GM15510 (cell line): ENCODE data around the gene MADD.

Experiments
- POLR2A ChIP-seq: IDR thresholded peaks from 3 replicates; pipeline ENCODE4 v1.6.1; 2011; ENCODE audit warnings: borderline replicate concordance; ENCODE audit not compliant: insufficient read length; ENCODE audit errors: extremely low read depth

The MADD gene

DNA sequence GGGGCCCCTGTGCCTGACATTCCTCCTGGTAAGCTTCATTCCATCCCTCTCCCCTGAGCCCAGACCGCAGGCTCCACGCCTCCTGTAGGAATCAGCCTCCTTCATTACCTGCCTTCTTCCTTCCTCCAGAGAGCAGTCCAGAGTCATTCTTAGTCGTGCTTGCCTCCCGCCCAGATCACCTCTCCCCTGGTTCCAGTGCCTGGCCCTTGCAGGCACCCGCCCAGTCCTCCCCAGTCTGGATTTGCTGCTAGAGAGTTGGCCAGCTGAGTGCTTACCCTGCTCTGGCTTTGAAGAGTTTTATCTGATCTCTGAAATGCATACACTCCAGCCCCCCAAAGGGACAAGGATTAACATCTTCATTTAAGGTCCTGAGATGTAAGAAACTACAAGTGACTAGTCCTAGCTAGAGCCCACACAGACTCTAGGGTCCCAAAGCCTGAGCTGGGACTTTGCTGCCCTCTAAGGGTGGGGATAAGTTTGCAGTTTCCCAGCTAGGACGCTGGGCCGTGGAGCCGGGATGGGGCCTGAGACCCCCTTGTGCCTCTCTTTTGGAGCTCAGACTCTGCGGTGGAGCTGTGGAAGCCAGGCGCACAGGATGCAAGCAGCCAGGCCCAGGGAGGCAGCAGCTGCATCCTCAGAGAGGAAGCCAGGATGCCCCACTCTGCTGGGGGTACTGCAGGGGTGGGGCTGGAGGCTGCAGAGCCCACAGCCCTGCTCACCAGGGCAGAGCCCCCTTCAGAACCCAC, 10.5 kb upstream of the MADD start:
- no peak for TF ChIP-seq POLR2A

DNA sequence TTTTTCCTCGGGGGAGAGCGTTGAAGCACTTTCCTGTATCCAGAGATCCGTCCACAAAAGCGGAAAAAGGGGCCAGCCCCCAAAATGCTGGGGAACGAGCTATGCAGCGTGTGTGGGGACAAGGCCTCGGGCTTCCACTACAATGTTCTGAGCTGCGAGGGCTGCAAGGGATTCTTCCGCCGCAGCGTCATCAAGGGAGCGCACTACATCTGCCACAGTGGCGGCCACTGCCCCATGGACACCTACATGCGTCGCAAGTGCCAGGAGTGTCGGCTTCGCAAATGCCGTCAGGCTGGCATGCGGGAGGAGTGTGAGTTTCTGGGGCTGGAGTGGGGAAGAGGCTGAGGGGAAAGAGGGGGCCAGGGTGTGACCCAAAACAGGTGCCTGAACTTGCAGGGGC, 9.6 kb upstream of the MADD start:
- no peak for TF ChIP-seq POLR2A

DNA sequence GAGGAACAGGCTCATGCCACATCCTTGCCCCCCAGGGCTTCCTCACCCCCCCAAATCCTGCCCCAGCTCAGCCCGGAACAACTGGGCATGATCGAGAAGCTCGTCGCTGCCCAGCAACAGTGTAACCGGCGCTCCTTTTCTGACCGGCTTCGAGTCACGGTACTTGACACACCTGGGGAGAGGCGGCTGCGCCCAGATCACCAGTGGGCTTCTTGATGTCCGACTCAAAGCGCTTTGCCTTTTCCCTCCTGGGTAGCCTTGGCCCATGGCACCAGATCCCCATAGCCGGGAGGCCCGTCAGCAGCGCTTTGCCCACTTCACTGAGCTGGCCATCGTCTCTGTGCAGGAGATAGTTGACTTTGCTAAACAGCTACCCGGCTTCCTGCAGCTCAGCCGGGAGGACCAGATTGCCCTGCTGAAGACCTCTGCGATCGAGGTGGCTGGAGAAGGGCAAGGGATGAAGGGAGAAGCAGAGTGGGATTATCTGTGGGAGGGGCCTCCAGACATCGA, 8.6 kb upstream of the MADD start:
- TF ChIP-seq POLR2A: no peak

DNA sequence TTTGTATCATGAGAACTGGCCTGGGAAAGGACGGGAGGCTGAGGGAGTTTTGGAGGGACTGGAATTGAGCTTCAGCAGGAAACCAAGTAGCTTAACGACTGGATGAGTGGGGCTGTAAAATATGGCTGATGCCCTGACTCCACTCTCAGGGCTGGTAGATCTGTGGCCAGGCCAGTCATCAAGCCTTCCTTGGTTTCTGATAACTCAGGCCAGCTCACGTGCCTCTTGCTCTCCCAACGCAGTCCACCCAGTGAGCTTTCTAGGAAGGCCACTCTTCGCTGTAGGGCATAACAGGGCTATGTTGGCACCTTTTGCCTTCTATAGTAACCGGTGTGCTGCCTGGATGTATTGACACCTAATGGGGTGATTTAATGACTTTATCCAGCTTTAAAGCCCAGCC, 5.8 kb upstream of the MADD start:
- no peak for TF ChIP-seq POLR2A

DNA sequence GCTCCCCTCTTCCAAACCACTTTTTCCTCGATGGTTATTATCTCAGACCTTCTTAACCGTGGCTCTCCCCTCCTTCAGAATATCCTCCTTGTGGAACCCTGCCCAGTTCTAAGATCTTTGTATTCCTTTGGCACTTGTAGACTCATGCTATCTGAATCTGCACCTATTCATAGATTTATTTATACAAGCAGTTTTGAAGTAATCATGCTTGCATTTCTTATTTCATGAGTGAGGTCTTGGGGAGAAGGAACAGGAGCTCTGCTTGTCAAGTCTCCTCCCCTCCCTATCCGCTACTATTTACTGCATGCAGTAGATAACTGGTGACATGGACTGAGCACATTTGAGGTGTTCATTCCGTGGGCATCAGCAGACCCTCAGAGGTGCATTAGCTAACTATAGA, 5.4 kb upstream of the MADD start:
- TF ChIP-seq POLR2A: no peak

DNA sequence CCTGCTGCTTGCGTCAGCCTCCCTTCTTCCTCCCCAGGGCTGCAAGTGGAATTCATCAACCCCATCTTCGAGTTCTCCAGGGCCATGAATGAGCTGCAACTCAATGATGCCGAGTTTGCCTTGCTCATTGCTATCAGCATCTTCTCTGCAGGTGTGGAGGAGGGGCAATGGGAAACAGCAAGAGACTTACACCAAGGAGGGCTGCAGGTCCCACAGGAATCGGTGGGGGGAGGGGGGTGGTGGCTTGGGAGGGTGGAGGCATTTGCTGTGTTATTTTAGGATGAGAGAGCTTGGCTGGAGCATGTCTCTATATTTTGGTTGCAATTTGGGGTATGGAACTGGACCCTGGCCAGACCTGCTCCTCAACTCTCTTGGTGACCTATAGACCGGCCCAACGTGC, 2.1 kb upstream of the MADD start:
- no peak for TF ChIP-seq POLR2A

DNA sequence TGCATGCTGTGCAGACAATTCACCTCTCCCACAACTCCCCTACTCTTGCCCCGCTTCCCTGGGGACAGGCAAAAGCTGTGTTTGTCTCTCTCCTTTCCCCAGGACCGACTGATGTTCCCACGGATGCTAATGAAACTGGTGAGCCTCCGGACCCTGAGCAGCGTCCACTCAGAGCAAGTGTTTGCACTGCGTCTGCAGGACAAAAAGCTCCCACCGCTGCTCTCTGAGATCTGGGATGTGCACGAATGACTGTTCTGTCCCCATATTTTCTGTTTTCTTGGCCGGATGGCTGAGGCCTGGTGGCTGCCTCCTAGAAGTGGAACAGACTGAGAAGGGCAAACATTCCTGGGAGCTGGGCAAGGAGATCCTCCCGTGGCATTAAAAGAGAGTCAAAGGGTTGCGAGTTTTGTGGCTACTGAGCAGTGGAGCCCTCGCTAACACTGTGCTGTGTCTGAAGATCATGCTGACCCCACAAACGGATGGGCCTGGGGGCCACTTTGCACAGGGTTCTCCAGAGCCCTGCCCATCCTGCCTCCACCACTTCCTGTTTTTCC, 1.4 kb upstream of the MADD start:
- no peak for TF ChIP-seq POLR2A

DNA sequence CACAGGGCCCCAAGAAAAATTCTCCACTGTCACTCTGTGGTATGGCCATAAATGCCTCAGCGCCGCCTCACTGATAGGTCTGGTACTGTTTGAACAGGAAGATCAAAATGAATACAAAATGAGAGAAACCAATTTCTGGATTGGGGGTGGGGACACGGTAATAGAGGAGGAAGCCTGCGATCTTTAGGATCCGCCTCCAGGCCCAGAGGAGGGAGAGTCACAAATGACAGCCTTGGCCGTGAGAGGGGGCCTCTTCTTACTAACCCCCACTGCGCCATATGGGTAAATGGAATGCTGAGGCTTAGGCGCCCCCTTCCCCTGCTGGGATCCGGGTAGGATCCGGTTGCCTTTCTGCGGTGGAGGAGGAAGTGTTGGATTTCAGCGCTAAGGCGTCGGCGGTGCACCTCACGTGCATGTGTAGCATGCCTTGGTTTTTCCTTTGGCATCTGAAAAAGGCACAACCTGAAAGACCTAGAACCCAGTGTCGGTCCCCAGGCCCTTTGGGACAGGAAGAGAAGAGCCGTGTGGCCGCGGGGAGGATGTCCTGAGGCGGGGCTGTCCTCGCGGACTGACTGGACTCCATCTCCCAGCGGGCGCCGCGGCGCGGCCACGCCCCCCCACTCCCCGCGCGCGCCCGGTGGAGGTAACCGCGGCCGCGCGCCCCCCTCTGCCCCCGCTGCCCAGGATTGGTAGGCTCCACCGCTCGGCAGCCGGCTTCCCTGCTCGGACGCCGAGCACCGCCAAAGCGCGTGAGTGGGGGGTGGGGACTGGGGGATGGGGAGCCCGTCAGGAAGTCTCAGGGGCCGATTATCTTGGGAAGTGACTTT, 718 bp upstream of the MADD start:
- no peak for TF ChIP-seq POLR2A

DNA sequence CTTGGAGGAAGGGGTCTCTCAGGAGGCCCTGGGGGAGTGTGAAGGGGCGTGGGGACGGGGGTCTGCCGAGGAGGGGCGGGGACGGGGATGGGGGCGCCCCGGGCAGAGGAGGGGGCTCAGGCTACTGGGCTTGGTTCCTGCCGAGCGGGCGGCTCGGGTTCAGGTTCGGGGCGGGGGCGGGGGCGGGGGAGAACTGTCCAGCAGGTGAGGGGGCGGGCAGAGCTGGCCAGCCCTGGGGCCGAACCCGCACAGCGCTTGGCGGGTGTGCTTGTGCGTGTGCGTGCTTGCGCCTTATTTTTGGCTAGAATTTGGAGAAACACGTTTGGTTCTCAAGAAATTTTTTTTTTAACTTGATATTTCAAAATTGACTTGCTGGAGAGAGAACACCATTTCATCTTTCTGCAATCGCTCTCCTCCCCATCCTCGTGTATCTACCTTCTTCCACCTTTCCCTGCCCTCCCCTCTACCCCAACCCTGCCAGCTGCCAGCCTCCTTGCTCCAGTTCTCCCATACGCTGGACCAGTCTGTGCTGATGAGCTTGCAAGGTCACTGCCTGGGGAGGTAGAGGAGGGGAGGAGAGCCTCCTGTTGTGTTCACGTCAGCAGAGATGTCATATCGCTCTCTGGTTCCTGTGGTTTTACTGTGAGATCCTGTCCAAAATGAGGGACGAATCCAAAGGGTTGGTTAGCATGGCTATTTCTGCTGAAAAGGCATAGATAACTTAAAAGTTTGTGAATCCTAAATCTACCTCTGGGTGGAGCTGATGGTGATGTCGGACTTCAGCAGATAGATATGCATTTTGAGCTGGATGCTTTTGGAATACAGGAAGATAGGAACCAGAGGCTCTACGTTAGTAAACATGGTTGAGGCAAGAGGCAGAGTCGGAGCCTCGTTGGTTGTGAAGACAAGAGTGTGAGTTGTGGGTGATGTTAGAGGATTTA, 668 bp downstream of the MADD start:
- no peak for TF ChIP-seq POLR2A

DNA sequence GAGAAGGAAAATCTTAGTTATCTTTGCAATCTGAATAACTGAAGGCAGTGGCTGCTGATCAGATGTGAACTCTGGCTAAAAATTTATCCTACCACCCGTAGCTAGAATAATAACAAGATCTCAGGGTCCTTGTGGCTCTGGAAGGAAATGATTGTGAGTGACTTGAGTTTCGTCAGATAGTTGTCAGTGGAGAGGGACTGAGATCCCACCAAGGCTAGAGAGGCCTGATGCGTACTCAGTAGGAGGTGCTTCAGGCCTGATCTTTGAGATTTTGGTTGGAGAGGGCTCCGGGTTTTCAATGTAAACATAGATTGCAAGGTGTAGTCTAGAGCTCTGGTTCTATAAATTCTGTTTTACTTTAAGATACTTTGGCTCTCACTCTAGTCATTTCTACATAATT, 1.4 kb downstream of the MADD start:
- TF ChIP-seq POLR2A: no peak

DNA sequence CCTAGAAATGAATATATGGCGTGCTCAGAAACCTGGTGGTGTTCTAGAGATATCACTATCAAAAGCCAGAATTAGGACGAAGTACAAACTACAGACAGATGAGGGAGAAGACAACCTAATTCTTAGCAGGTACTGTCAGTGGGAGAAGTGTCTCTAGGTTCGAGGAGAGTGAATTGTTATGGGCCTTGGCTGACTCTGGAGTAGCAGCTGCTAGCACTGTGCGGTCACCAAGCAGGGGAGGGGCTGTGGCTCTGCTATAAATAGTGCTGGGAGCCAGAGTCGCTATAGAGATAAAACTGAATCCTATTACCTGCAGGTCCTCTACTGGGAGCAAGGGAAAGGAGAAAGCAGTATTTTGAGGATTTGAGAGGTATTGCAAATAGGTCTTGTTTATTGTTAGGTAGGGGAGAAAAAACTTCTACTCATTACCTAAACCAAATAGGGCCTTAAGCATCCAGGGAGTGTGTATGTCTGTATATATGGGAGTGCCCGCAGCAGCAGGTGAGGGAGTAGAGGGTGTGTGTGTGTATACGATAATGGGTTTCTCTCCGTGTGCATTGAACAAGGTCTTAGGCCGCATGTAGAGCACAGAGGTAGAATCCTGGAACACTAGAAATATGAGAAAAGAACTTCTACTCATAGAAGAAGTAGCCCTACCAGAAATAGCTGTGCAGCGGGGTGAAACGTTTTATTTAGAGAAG, 2.2 kb downstream of the MADD start:
- no peak for TF ChIP-seq POLR2A

DNA sequence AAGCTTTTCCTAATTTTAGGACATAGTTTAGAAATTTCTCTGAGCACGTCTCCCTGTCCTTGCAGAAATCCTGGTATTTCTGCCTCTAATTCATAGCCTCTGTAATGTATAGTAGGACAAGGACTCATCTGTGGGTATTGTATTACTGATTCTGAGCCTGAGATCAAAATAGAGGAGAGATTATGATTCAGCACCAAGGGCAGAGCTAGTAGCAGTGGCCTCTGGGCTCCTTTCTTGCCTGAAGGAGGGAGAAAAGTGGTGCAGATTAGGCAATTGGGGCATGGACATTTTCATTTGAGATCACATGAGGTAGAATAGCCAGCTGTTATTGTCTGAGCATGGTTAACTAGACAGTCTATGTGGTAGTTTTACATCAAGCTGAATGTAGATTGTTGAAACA, 2.8 kb downstream of the MADD start:
- TF ChIP-seq POLR2A: no peak

DNA sequence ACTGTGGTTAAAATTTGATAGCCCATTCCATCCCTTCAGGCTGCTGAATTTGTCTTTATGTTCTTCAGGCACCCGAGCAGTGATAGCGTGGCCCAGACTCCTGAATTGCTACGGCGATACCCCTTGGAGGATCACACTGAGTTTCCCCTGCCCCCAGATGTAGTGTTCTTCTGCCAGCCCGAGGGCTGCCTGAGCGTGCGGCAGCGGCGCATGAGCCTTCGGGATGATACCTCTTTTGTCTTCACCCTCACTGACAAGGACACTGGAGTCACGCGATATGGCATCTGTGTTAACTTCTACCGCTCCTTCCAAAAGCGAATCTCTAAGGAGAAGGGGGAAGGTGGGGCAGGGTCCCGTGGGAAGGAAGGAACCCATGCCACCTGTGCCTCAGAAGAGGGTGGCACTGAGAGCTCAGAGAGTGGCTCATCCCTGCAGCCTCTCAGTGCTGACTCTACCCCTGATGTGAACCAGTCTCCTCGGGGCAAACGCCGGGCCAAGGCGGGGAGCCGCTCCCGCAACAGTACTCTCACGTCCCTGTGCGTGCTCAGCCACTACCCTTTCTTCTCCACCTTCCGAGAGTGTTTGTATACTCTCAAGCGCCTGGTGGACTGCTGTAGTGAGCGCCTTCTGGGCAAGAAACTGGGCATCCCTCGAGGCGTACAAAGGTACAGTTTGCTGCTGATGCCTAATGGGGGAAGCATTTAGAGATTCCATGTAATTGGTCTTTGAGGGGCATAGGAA, 4.7 kb downstream of the MADD start:
- TF ChIP-seq POLR2A: no peak

DNA sequence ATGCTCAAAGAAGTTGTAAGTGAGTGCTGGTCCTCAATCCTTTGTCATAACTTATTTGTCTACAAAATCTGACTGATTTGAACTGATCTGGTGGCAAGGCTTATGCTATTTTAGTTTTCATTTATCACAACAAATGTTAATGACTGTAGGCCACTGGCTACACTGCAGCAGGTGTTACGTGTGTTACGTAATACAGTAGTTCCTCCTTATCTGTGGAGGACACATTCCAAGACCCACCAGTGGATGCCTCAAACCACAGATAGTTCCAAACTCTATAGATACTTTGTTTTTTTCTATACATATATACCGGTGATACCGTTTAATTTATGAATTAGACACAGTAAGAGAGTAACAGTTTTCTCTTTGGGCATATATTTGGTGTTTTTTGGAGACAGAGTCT, 7.0 kb downstream of the MADD start:
- no peak for TF ChIP-seq POLR2A

DNA sequence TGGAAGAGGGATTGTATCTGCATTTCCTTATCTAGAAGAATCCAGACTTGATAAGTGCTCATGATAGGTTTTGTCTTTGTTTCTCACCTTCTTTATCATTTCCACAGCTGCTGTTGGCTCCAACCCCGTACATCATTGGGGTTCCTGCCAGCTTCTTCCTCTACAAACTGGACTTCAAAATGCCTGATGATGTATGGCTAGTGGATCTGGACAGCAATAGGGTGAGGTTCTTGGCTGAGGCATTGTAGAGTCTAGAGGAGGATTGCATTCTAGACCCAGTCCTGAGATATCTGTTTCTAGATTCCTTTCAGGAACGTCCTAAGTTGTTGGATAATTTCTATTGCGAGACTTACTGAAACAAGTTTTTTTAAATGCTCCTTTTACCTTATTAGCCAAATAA, 8.1 kb downstream of the MADD start:
- TF ChIP-seq POLR2A: no peak
